PC-9 (cell line): ENCODE measurements around the gene CPA5. TPM values are rescaled to one million over a fixed set of nuclear protein-coding genes. Genes with fewer than 3 reads are reported as not detected.

Source experiments
- BruUV-seq: library from RNA; stranded (reverse); fragments of 400-500 nt; replicated peaks from 2 replicates; lab custom pipeline; 2021; lab: Mats Ljungman, UMichigan
- CTCF ChIA-PET: fragments of 300-600 bp; sonication (Branson Sonifier 250); formaldehyde crosslinking; loops from one replicate; lab custom pipeline; 2022; ENCODE audit warnings: antibody characterized with exemption; lab: Charles Lee
- POLR2A ChIA-PET: fragments of 300-600 bp; sonication (Branson Sonifier 250); formaldehyde crosslinking; loops from one replicate; lab custom pipeline; 2022; ENCODE audit warnings: antibody characterized with exemption; ENCODE audit not compliant: unreplicated experiment; lab: Charles Lee
- DNase-seq, 2 experiments: peaks; one replicate each; pipeline versions ENCODE4 v3.0.0 to v3.0.0-alpha.2; 2015 to 2022; ENCODE audit warnings: mixed read lengths in 1 of 2
- H2AFZ ChIP-seq: fragments of 200-600 bp; sonication (generic); 2 replicates; pipeline ENCODE4 v1.8.1; 2017; ENCODE audit warnings: antibody characterized with exemption
- H3F3A ChIP-seq: fragments of 200-600 bp; sonication (generic); 2 replicates; pipeline ENCODE4 v1.8.1; 2017; ENCODE audit warnings: antibody characterized with exemption, mild to moderate bottlenecking, low read depth; ENCODE audit not compliant: insufficient read depth
- H3K27ac ChIP-seq: fragments of 200-600 bp; sonication (generic); 2 replicates; pipeline ENCODE4 v1.6.1; 2016; ENCODE audit warnings: mixed run types
- H3K27me3 ChIP-seq: fragments of 200-600 bp; sonication (generic); 2 replicates; pipeline ENCODE4 v1.6.1; 2016; ENCODE audit warnings: low read depth, mixed run types; ENCODE audit not compliant: insufficient read depth
- H3K36me3 ChIP-seq: fragments of 200-600 bp; sonication (generic); 2 replicates; pipeline ENCODE4 v1.6.1; 2016; ENCODE audit warnings: low read depth, mixed run types
- H3K4me1 ChIP-seq: fragments of 200-600 bp; sonication (generic); replicated peaks from 2 replicates; pipeline ENCODE4 v1.6.1; 2016; ENCODE audit warnings: mixed run types; ENCODE audit not compliant: insufficient read depth
- H3K4me2 ChIP-seq: fragments of 200-600 bp; sonication (generic); 2 replicates; pipeline ENCODE4 v1.6.1; 2017; ENCODE audit warnings: mixed run types
- H3K4me3 ChIP-seq: fragments of 200-600 bp; sonication (generic); 2 replicates; pipeline ENCODE4 v1.6.1; 2016; ENCODE audit warnings: mixed run types
- H3K79me2 ChIP-seq: fragments of 200-600 bp; sonication (generic); 2 replicates; pipeline ENCODE4 v1.6.1; 2017; ENCODE audit warnings: low read depth, mixed run types
- H3K9me2 ChIP-seq: fragments of 200-600 bp; sonication (generic); 2 replicates; pipeline ENCODE4 v1.8.1; 2017; ENCODE audit warnings: mild to moderate bottlenecking; ENCODE audit not compliant: insufficient read depth
- H3K9me3 ChIP-seq: fragments of 200-600 bp; sonication (generic); 2 replicates; pipeline ENCODE4 v1.8.1; 2016; ENCODE audit warnings: low read depth; ENCODE audit not compliant: insufficient read depth
- H4K20me1 ChIP-seq: fragments of 200-600 bp; sonication (generic); 2 replicates; pipeline ENCODE4 v1.8.1; 2017; ENCODE audit not compliant: insufficient read depth
- EZH2 ChIP-seq: fragments of 200-600 bp; sonication (generic); IDR thresholded peaks from 2 replicates; pipeline ENCODE4 v1.8.0; 2017; ENCODE audit warnings: antibody characterized with exemption, low read depth
- intact Hi-C: fragments of 100-400 bp; cut with micrococcal nuclease; formaldehyde crosslinking; loops from one replicate; pipeline ENCODE4 v1.10.0; 2022; ENCODE audit not compliant: unreplicated experiment
- total RNA-seq: library from RNA; stranded (reverse); gene quantifications from 2 replicates; pipeline ENCODE4 v1.2.3, GENCODE V29; 2021
- TF ChIP-seq, protein P1 (sequence below): fragments of 200-600 bp; sonication (generic); conservative IDR thresholded peaks from 2 replicates; pipeline ENCODE4 v1.6.1; 2017; ENCODE audit warnings: mixed run types, antibody characterized with exemption, mild to moderate bottlenecking, moderate library complexity

CPA5 gene
- total RNA-seq, 1 experiment from 2014 or later, result not detected

- Histone ChIP-seq H3K4me1 (no peaks in the 10 kb centered on the region), H3K27me3 (no peaks in the 10 kb centered on the region), H2AFZ (no peak overlapping the region), H3K27ac (no peak overlapping the region), H4K20me1 (no peaks in the 10 kb centered on the region), H3K36me3 (no peaks in the 10 kb centered on the region), H3K4me3 (no peak overlapping the region), H3K9me3 (no peaks in the 10 kb centered on the region), H3F3A (no peaks in the 10 kb centered on the region), H3K4me2 (no peak overlapping the region), H3K79me2 (no peaks in the 10 kb centered on the region), H3K9me2 (no peaks in the 10 kb centered on the region)
- ChIA-PET CTCF (no interaction called here), POLR2A (no interaction called here)
- no TSS peak for BruUV-seq
- no peak for TF ChIP-seq EZH2
- TF ChIP-seq, protein P1, sequence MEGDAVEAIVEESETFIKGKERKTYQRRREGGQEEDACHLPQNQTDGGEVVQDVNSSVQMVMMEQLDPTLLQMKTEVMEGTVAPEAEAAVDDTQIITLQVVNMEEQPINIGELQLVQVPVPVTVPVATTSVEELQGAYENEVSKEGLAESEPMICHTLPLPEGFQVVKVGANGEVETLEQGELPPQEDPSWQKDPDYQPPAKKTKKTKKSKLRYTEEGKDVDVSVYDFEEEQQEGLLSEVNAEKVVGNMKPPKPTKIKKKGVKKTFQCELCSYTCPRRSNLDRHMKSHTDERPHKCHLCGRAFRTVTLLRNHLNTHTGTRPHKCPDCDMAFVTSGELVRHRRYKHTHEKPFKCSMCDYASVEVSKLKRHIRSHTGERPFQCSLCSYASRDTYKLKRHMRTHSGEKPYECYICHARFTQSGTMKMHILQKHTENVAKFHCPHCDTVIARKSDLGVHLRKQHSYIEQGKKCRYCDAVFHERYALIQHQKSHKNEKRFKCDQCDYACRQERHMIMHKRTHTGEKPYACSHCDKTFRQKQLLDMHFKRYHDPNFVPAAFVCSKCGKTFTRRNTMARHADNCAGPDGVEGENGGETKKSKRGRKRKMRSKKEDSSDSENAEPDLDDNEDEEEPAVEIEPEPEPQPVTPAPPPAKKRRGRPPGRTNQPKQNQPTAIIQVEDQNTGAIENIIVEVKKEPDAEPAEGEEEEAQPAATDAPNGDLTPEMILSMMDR, result no peak
- DNase-seq, result no peak
- intact Hi-C loops, result no loop called here
These were observed 45.9 kb downstream of the CPA5 start for GRCh38 chr7:130390486-130390885.

- intact Hi-C loops, result no loop called here
- Histone ChIP-seq H3K27me3 (no peaks in the 10 kb centered on the region), H3K79me2 (no peaks in the 10 kb centered on the region), H3K9me3 (no peaks in the 10 kb centered on the region), H3K4me2 (no peak overlapping the region), H2AFZ (no peak overlapping the region), H3K27ac (no peak overlapping the region), H3K9me2 (no peaks in the 10 kb centered on the region), H3K36me3 (no peaks in the 10 kb centered on the region), H3K4me3 (no peak overlapping the region), H3K4me1 (no peaks in the 10 kb centered on the region), H4K20me1 (no peaks in the 10 kb centered on the region), H3F3A (no peaks in the 10 kb centered on the region)
- BruUV-seq, result no TSS peak
- no peak for TF ChIP-seq EZH2
- TF ChIP-seq, protein P1, result no peak
- ChIA-PET CTCF (interaction anchor here (0.5 kb wide), 1 partner anchor 330 kb away, joined by 14 read pairs; no protein-coding TSS in a partner anchor), POLR2A (no interaction called here)
- no peak for DNase-seq
These were observed 48.5 kb downstream of the CPA5 start for GRCh38 chr7:130393101-130393561.

DNA sequence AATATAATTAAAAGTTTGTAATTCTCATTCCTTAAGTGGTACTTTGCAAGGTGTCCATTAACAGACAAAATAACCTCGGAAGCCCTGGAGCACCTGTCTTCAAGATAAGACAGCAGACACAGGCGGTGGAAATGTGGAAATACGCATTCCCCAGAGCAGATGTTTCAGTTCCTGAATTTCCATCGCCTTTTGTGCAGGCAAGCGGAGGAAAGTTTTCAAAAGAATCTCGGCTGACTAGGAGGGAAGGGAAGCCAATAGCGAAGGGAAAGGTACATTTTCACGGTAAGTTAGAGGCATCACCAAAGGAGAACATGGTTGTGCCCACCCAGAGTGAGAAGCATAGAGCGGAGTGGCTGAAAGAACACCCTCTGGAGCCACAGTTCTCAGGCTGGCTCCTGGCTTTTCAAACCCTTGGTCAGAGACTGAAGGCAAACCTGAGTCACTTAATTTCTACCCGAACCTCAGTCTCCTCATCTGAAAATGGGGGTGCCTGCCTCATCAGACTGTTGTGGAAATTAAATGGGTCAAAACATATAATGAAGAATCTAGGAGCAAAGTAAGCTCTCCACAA, 49.3 kb downstream of the CPA5 start:
- H3K79me2 ChIP-seq, result no peaks in the 10 kb centered on the region
- no TSS peak for BruUV-seq
- H3K9me3 ChIP-seq, result no peaks in the 10 kb centered on the region
- intact Hi-C loops, result no loop called here
- no peaks in the 10 kb centered on the region for H4K20me1 ChIP-seq
- H3F3A ChIP-seq, result no peaks in the 10 kb centered on the region
- no peak overlapping the region for H3K27ac ChIP-seq
- TF ChIP-seq, protein P1, result no peak
- no peak for TF ChIP-seq EZH2
- no peaks in the 10 kb centered on the region for H3K27me3 ChIP-seq
- no peak overlapping the region for H2AFZ ChIP-seq
- no peak for DNase-seq
- no peaks in the 10 kb centered on the region for H3K4me1 ChIP-seq
- H3K9me2 ChIP-seq, result no peaks in the 10 kb centered on the region
- H3K36me3 ChIP-seq, result no peaks in the 10 kb centered on the region
- ChIA-PET CTCF (no interaction called here), POLR2A (no interaction called here)
- no peak overlapping the region for H3K4me2 ChIP-seq
- no peak overlapping the region for H3K4me3 ChIP-seq
